Left ventricle myocardium inferior (tissue), 1 donor: Measurements from ENCODE around the gene ACACA. TPM values are rescaled to one million over a fixed set of nuclear protein-coding genes. Genes with fewer than 3 reads are reported as not detected.

Source experiments
- DNase-seq: peaks from one replicate; pipeline ENCODE4 v3.0.0-alpha.2; 2020
- H3K27ac ChIP-seq: fragments of 200-600 bp; replicated peaks from 2 replicates; pipeline ENCODE4 v1.8.0; 2021
- H3K27me3 ChIP-seq: fragments of 200-600 bp; 2 replicates; pipeline ENCODE4 v1.8.0; 2021; ENCODE audit warnings: low read depth
- H3K36me3 ChIP-seq: fragments of 200-600 bp; 2 replicates; pipeline ENCODE4 v1.8.0; 2021
- H3K4me1 ChIP-seq: fragments of 200-600 bp; 2 replicates; pipeline ENCODE4 v1.8.0; 2021
- H3K4me3 ChIP-seq: fragments of 200-600 bp; 2 replicates; pipeline ENCODE4 v1.8.0; 2021; ENCODE audit warnings: mild to moderate bottlenecking, moderate library complexity
- H3K9me3 ChIP-seq: fragments of 200-600 bp; replicated peaks from 2 replicates; pipeline ENCODE4 v1.8.0; 2021
- intact Hi-C: fragments of 100-400 bp; cut with micrococcal nuclease; formaldehyde crosslinking; loops from one replicate; pipeline ENCODE4 v1.11.0; 2022
- total RNA-seq: library from RNA; stranded (reverse); fragmentation: NEBNext Ultra II Directional; extraction: Animal tissue kit (Norgen Biotek cat#: 25700); gene quantifications from one replicate; pipeline ENCODE4 v1.2.1, GENCODE V29; 2021
- TF ChIP-seq, protein P1 (sequence below): fragments of 200-600 bp; IDR thresholded peaks from 2 replicates; pipeline ENCODE4 v1.8.0; 2021; ENCODE audit warnings: antibody characterized with exemption, mild to moderate bottlenecking, borderline replicate concordance
- donor health status: DM: no; HTN: yes; CAD: no; lungs with severe emphysema.

Gene ACACA
- total RNA-seq, 1 donor from 2014 or later = 16.2 TPM

GRCh38 chr17:37386462-37386861, 20.2 kb downstream of the ACACA start:
- Histone ChIP-seq H3K27ac (no peak overlapping the region), H3K9me3 (no peaks in the 10 kb centered on the region), H3K36me3 (no peaks in the 10 kb centered on the region), H3K4me1 (peaks cover 7% of the 10 kb centered on the region), H3K4me3 (no peak overlapping the region), H3K27me3 (no peaks in the 10 kb centered on the region)
- intact Hi-C loops = no loop called here
- no peak for DNase-seq
- TF ChIP-seq, protein P1, sequence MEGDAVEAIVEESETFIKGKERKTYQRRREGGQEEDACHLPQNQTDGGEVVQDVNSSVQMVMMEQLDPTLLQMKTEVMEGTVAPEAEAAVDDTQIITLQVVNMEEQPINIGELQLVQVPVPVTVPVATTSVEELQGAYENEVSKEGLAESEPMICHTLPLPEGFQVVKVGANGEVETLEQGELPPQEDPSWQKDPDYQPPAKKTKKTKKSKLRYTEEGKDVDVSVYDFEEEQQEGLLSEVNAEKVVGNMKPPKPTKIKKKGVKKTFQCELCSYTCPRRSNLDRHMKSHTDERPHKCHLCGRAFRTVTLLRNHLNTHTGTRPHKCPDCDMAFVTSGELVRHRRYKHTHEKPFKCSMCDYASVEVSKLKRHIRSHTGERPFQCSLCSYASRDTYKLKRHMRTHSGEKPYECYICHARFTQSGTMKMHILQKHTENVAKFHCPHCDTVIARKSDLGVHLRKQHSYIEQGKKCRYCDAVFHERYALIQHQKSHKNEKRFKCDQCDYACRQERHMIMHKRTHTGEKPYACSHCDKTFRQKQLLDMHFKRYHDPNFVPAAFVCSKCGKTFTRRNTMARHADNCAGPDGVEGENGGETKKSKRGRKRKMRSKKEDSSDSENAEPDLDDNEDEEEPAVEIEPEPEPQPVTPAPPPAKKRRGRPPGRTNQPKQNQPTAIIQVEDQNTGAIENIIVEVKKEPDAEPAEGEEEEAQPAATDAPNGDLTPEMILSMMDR = no peak

GRCh38 chr17:37385474-37385990, 21.1 kb downstream of the ACACA start:
- TF ChIP-seq, protein P1 = no peak
- no peak overlapping the region for H3K27ac ChIP-seq
- DNase-seq = no peak
- no peak overlapping the region for H3K4me3 ChIP-seq
- H3K4me1 ChIP-seq = no peaks in the 10 kb centered on the region
- intact Hi-C loops = no loop called here
- no peaks in the 10 kb centered on the region for H3K36me3 ChIP-seq
- no peaks in the 10 kb centered on the region for H3K9me3 ChIP-seq
- H3K27me3 ChIP-seq = no peaks in the 10 kb centered on the region

DNA sequence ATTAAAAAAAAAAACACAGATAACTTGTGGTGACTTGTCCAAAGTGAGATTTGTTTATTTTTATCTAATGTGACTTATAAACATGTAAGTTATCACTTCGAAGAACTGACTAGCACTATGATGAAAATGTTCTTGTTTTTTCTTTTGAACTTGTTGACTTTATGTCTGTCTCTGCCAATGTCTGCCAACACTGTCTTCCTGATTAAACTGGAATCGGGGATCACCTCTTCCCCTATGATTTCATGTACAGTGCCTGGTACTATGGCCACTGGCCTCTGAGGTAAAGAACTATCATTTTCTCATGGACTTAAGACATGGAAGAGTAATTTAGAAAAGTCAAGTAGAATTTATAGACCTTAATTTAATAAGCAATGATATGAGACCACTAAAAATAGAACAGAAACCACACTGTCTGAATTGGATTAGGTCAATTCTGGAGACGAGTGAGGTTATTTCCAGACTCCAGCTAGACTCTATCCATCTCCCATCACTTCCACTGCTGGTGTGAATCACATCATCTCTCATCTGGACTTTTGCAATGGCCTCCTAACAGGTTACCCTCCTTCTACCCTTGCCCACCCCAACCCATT, 22.0 kb downstream of the ACACA start:
- DNase-seq = no peak
- Histone ChIP-seq H3K27ac (no peak overlapping the region), H3K9me3 (no peaks in the 10 kb centered on the region), H3K27me3 (no peaks in the 10 kb centered on the region), H3K4me1 (no peaks in the 10 kb centered on the region), H3K36me3 (no peaks in the 10 kb centered on the region), H3K4me3 (no peak overlapping the region)
- intact Hi-C loops = no loop called here
- TF ChIP-seq, protein P1 = no peak

DNA sequence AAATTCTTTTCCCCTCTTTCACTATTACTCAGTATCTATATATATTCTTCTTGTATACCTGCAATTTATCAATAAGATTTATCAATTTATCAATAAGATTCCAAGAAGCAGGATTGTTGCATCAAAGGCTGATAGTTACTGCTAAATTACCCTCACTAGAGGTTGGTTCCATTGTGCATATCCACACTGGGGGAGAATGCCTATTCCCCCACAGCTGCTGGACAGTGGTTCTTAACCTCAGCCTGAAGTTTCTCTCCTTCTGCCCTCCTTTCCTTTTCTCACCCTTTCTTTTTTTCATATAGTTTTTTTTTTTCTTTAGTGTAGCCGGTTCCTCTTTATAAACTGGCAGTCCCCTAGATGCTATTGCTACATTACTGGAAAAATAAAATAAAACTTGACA, 24.6 kb downstream of the ACACA start:
- no peak for DNase-seq
- intact Hi-C loops = no loop called here
- TF ChIP-seq, protein P1 = no peak
- Histone ChIP-seq H3K9me3 (no peaks in the 10 kb centered on the region), H3K36me3 (no peaks in the 10 kb centered on the region), H3K27me3 (no peaks in the 10 kb centered on the region), H3K4me3 (no peak overlapping the region), H3K4me1 (no peaks in the 10 kb centered on the region), H3K27ac (no peak overlapping the region)

DNA sequence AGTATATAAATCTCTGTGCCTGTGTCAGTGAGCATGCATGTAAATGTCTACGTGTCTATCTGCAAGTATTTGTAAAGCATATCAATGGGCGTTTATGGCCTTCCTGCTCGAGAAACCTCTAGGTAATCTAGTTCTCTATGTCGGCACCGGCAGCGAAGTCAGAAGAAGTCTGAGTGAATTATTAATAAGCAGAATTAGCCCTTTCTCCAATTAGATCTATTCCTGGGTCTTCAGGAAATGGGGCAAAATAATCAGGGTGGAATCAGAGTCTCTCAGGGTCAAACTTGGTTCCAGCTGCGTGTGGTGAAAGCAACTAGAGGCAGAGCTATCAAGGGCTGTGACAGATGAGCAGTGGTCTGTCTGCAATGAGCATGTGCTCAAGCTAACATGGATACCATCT, 30.9 kb downstream of the ACACA start, which contains the start of gene C17orf78:
TSS of gene C17orf78 (plus strand) at position 280 of the 400 bp plus-strand sequence. CDS start at position 388, 108 bp downstream.
- DNase-seq = no peak
- H3K4me3 ChIP-seq = no peak within 1 kb of the TSS
- H3K27ac ChIP-seq = no peak within 1 kb of the TSS
- no peaks in the 10 kb centered on the region for H3K36me3 ChIP-seq
- H3K9me3 ChIP-seq = no peaks in the 10 kb centered on the region
- TF ChIP-seq, protein P1 = no peak
- no peaks in the 10 kb centered on the region for H3K4me1 ChIP-seq
- H3K27me3 ChIP-seq = no peaks in the 10 kb centered on the region
- intact Hi-C loops = no loop called here
